Mesodermal cell (in vitro differentiated cells): ENCODE results near the gene ST8SIA2.
A peak's percentile ranks its signal among the peaks of the same experiment; 100 is the strongest.

Source experiments
- H3K27ac ChIP-seq: 2 replicates; pipeline ENCODE4 v1.7.0; 2013; ENCODE audit warnings: mild to moderate bottlenecking, low read depth, low read length, moderate library complexity; ENCODE audit not compliant: severe bottlenecking
- H3K36me3 ChIP-seq: 2 replicates; pipeline ENCODE4 v1.7.1; 2013; ENCODE audit warnings: mild to moderate bottlenecking, low read length, moderate library complexity; ENCODE audit not compliant: control insufficient read depth, insufficient read depth
- H3K4me1 ChIP-seq: one replicate; pipeline ENCODE4 v1.7.1; 2013; ENCODE audit warnings: mild to moderate bottlenecking, low read length; ENCODE audit not compliant: insufficient read depth, control insufficient read depth, poor library complexity, severe bottlenecking
- H3K4me3 ChIP-seq: 2 replicates; pipeline ENCODE4 v1.7.0; 2013; ENCODE audit warnings: low read length, control low read depth, mild to moderate bottlenecking; ENCODE audit not compliant: insufficient read depth, poor library complexity, severe bottlenecking; ENCODE audit errors: extremely low read depth
- H3K9me3 ChIP-seq: 2 replicates; pipeline ENCODE4 v1.7.1; 2013; ENCODE audit warnings: mild to moderate bottlenecking, low read length, moderate library complexity; ENCODE audit not compliant: control insufficient read depth
- WGBS, 2 experiments: methylation state at CpG; one replicate each; pipeline ENCODE4 v1.1.5; 2013; ENCODE audit warnings: missing lambda C conversion rate in 2 of 2; ENCODE audit not compliant: insufficient coverage in 2 of 2; 5-methylcytosine and 5-hydroxymethylcytosine counted together

The ST8SIA2 gene

DNA sequence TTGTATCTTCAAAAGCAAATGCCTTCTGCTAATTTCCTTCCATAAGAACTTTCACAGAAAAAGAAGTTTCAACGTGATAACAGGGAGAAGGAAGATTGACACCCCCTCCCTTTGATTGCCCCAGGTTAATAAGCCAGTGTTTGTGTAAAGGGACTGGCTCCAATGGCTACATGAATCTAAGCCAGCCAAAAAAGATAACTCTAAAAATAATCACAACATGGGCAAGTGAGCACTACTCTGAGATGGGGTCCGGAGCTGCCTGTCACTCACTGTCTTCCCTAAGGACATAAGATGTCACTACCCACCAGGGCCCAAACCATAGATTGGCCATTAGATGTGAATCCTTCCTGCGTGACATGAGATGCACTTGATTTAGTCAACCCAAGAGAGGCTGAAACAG lies 17.6 kb upstream of the ST8SIA2 start:
- Histone ChIP-seq H3K4me1 (peaks cover 5% of the 10 kb centered on the region), H3K9me3 (no peaks in the 10 kb centered on the region), H3K4me3 (no peak overlapping the region), H3K27ac (no peak overlapping the region), H3K36me3 (no peaks in the 10 kb centered on the region)
- WGBS, 2 experiments, result 95 to 100% methylated on average over 1 to 2 of the region's 3 CpGs

DNA sequence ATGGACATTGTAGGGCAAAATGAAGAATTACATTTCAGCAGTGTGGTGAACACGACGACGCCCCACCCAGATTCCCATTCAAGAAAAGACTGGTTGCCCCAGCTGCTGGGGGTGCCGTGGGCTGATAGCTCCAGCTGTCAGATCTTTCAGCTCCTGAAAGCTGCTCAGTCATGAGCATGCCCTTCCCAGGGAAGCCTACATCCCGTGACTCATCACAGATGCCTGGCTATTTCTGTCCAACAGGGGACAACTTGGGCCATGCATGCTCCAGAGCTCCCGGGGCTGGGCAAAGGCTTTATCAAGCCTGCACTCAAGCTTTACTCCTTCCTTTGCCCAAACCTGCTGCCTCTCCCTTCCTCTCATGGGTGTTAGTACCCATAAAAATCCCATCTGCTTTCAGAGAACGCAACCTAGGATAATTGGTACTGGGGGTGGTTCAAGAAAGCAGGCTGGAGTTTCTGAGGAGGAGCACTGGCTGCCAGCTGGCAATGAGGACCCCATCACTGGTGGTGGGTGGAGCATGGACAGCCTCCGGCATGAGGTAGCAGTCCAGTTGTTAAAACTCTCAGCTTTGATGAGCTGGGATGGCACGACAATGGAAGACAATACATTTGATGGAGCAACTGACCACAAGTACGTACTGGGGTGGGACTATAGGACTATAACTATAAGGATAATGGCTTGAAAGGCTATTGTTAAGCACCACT lies 16.4 kb upstream of the ST8SIA2 start:
- 92% methylated on average over 8 to 9 of the region's 10 CpGs for WGBS, 2 experiments
- Histone ChIP-seq H3K36me3 (no peaks in the 10 kb centered on the region), H3K27ac (no peak overlapping the region), H3K9me3 (no peaks in the 10 kb centered on the region), H3K4me3 (no peak overlapping the region), H3K4me1 (peaks cover 5% of the 10 kb centered on the region)

DNA sequence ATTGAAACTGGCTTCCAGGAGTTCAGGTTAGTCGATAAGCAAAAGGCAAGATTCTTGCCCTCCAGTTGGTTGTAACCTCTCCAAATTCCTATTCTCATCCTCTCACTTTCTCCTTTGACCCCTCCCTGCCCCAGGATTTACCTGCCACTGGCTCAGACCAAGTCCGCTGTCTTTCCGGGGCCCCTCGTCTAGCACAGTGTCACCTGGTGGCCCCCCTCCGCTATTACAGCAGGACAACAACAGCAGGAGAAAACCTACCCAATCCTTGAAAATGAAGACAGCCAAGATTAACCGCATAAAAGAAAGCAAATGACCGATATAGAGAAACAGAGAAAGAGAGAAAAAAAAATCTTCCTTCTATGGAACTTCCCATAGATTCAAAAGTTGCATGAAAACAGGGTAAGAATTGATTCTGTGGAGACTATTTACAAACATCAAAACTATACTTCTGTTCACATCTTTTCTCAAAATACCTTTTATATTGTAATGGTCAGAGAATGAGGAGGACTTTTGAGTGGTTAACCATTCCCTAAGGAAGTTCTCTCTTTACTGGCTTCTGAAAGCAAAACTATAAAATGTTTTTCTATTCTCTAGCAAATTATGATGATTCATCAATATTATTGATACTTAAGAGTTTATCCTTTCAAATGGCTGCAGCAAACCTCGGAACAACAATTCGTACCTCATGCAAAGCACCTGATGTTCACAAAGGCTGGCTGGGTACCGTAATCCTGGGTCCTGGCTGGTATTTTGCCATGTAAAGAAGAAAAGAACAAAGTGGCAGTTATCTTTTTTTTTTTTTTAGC lies 10.0 kb upstream of the ST8SIA2 start:
- 76% methylated on average over 3 of the region's 10 CpGs; no CpG with 5 or more reads in 1 of the 2 experiments for WGBS, 2 experiments
- peaks cover 2% of the 10 kb centered on the region for H3K4me1 ChIP-seq
- no peaks in the 10 kb centered on the region for H3K36me3 ChIP-seq
- H3K4me3 ChIP-seq, result no peak overlapping the region
- no peaks in the 10 kb centered on the region for H3K9me3 ChIP-seq
- H3K27ac ChIP-seq, result no peak overlapping the region

DNA sequence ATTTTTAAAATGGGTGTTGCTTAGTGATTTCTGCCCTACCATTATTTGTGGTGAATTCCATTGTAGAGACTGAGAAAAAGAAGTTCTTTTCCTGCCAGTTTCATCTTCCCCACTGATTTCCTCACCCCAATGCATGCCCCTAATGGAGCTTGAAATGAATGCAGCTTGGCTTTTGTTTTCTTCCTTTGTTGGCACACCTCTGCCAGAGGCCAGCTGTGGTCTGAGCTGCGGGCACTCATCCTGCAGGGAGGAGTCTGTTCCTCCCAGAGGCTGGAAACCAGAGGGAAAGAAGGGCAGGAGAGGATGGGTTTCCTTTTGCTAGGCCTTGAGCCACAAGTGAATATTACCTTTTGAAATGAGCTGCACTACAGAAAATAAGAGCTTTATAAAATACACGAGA lies 9.3 kb upstream of the ST8SIA2 start:
- Histone ChIP-seq H3K4me3 (no peak overlapping the region), H3K36me3 (no peaks in the 10 kb centered on the region), H3K4me1 (peaks cover 2% of the 10 kb centered on the region), H3K27ac (no peak overlapping the region), H3K9me3 (no peaks in the 10 kb centered on the region)
- 88% methylated on average over 1 of the region's 2 CpGs; no CpG with 5 or more reads in 1 of the 2 experiments for WGBS, 2 experiments

DNA sequence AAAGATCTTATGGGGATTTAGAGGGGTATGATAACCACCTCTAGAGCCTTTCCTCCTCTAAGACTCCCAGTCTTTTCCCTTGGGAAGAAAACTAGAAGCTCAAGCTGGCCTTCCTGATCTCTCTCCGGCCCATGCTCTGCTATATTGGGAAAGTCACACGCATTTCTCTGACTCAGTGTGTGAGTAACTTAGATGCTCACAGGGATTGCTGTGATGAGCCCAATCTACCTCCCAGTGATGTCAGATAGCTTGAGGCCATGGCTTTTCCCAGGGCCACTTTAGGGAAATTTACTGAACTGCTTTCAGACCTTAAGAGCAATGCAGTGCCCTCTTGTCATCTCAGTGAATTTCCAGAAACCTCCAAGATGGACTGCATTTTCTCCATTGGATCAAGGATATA lies 8.6 kb upstream of the ST8SIA2 start:
- Histone ChIP-seq H3K27ac (peak overlapping the region; percentile 41), H3K4me3 (no peak overlapping the region)
- WGBS, 2 experiments, result 50 to 82% methylated on average over 2 of the region's 2 CpGs

DNA sequence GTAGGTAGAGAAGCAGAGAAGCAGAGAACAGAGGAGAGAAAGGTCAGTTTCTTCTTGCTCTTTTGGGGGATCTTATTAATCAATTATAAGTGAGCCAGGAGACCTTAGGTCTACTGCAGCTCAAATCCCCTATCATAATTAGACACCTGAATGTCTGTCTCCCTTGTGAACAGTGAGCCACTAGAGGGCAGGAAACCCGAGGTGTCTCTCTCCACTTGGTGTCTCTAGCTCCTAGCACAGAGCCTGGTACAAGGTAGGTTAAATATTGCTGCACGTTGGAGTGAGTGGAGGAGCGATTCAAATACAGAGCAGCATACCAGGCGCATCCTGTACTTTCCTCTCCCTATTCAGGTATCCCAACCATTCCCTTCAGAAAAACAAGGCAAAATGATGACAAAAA lies 2.0 kb upstream of the ST8SIA2 start:
- H3K27ac ChIP-seq, result no peak overlapping the region

More for the DNA sequence above, 8.6 kb upstream of the ST8SIA2 start:
- H3K36me3 ChIP-seq, result no peaks in the 10 kb centered on the region
- no peaks in the 10 kb centered on the region for H3K9me3 ChIP-seq
- peaks cover 2% of the 10 kb centered on the region for H3K4me1 ChIP-seq

DNA sequence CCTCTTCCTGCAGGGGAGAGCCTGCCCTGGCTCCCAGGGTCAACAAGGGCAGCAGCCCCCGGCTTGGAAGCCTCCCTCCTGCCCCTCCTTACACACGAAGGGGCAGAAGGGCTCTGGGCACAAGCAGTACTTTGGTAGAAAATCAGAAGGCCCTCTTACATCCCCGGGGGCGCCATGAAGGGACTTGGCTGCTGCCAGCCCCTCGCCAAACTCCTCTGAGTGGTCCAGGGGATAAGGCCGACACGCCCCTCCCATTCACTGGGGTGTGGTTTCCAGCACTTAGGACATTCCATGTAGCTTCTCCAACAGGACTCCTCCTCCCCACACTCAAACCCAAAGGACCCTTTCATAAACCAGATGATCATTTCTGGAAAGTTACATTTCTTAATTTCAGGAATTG lies 1.2 kb upstream of the ST8SIA2 start:
- peaks cover 8% of the 10 kb centered on the region for H3K4me1 ChIP-seq
- WGBS, 2 experiments, result 16% methylated on average over 7 of the region's 7 CpGs; no CpG with 5 or more reads in 1 of the 2 experiments
- H3K36me3 ChIP-seq, result no peaks in the 10 kb centered on the region
- H3K9me3 ChIP-seq, result no peaks in the 10 kb centered on the region
- H3K4me3 ChIP-seq, result no peak overlapping the region
- H3K27ac ChIP-seq, result no peak overlapping the region

More for the DNA sequence above, 2.0 kb upstream of the ST8SIA2 start:
- Histone ChIP-seq H3K4me1 (peaks cover 8% of the 10 kb centered on the region), H3K4me3 (no peak overlapping the region), H3K9me3 (no peaks in the 10 kb centered on the region), H3K36me3 (no peaks in the 10 kb centered on the region)
- WGBS, 2 experiments, result 0 to 20% methylated on average over 1 of the region's 4 CpGs

DNA sequence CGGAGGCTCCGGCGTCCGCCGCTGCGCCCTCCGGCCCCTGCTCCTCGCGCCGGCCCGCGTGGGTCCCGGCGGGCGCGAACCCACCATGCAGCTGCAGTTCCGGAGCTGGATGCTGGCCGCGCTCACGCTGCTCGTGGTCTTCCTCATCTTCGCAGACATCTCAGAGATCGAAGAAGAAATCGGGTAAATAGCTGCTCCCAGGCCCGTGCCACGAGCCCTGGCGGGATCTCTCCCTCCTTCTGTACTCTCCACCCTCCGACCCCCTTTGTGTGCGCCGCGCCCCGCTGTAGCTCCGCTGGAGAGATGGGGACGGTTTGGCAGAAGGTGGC lies 263 bp downstream of the ST8SIA2 start:
- peak overlapping the region; percentile 86 for H3K4me3 ChIP-seq
- no peaks in the 10 kb centered on the region for H3K9me3 ChIP-seq
- H3K4me1 ChIP-seq, result peaks cover 8% of the 10 kb centered on the region
- peak overlapping the region; percentile 85 for H3K27ac ChIP-seq
- H3K36me3 ChIP-seq, result peaks cover 7% of the 10 kb centered on the region
- WGBS, 2 experiments, result 0% methylated on average over 23 of the region's 34 CpGs

DNA sequence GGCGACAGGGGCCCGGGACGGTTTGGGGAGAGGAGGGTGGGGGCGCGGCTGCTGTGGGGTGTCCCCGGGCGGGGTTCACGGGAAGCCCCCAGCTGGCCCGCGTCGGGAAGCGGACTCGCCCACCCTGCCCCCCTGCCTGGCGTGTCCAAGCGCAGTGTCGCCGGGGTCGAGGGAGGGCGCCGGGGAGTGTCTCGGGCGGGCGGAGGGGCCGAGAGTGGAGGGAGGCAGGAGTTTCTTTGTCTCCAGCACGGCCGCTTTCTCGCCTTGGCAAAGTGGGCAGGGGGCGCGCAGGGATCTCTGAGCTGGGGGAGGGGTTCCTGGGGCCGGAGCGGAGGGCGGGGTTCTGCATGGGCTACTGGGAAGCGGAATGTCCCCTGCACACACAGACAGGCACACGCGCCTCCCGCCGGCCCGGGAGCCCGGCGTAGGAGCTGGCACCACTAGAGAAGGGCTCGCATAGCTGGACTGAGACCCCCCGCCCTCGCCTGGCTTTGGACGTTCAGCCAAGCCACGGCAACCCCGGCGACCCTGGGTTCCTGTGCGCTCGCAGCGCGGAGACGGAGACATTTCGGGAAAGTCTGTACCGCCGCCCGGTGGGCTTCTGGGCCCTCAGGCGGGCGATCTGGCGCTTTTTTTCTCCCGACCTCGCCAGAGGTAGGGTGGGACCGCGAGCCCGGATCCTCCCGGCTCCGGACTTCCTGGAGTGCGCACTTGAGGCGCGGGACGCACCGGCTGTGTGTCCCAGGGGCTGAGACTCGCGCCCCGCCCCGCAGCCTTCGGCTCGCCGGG lies 822 bp downstream of the ST8SIA2 start:
- Histone ChIP-seq H3K27ac (peak overlapping the region; percentile 85), H3K4me3 (peak overlapping the region; percentile 86)
- 0% methylated on average over 52 to 56 of the region's 78 CpGs for WGBS, 2 experiments

DNA sequence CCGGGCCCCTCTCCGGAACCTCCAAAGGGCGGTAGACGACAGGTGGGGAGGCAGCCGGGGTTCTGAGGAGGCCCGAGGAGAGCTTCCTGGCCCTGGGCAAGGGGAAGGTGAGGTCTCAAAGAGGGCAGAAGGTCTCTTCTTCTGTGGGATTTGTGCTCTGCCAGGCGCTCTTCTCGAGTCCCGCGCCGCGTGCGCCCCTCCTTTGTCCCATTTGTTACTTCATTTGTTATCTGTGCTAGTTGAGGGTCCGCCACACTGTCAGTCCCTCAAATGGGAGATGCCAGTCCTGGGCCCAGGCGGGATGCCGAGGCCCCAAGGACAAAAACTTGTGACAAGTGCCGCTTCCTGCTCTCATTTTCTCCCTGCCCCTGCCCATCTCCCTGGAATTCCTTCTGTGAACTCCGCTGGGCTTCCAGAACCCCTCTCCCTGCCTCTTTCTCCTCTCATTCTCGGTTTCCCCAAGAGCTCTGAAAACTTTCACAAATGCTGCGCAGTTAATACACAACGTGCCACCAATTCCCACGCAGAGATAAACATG lies 1.5 kb downstream of the ST8SIA2 start:
- peaks cover 9% of the 10 kb centered on the region for H3K36me3 ChIP-seq
- H3K27ac ChIP-seq, result peak overlapping the region; percentile 85
- peak overlapping the region; percentile 86 for H3K4me3 ChIP-seq
- peaks cover 8% of the 10 kb centered on the region for H3K4me1 ChIP-seq
- no peaks in the 10 kb centered on the region for H3K9me3 ChIP-seq
- 17 to 19% methylated on average over 19 to 20 of the region's 22 CpGs for WGBS, 2 experiments

More for the DNA sequence above, 822 bp downstream of the ST8SIA2 start:
- Histone ChIP-seq H3K4me1 (peaks cover 8% of the 10 kb centered on the region), H3K9me3 (no peaks in the 10 kb centered on the region), H3K36me3 (peaks cover 9% of the 10 kb centered on the region)
